H1 (cell line): Measurements from ENCODE around the gene CD7. TPM values are rescaled to one million over a fixed set of nuclear protein-coding genes. Genes with fewer than 3 reads are reported as not detected.

Experiments
- CTCF ChIA-PET: fragments of 300-600 bp; sonication (Branson Sonifier 250); formaldehyde crosslinking; loops from one replicate; lab custom pipeline; 2021; ENCODE audit not compliant: partially characterized antibody; lab: Charles Lee
- POLR2A ChIA-PET: fragments of 300-600 bp; sonication (Branson Sonifier 250); formaldehyde crosslinking; loops from one replicate; lab custom pipeline; 2021; ENCODE audit warnings: inconsistent platforms; ENCODE audit not compliant: partially characterized antibody; lab: Charles Lee
- DNase-seq, 2 experiments: peaks; one replicate each; pipeline versions ENCODE4 v3.0.0 to v3.0.0-alpha.2; 2010 to 2022; ENCODE audit warnings: low spot score in 2 of 2, low read depth in 1 of 2, mixed read lengths in 1 of 2
- FAIRE-seq: peaks from 2 replicates; lab custom pipeline; 2011; peaks lifted over from hg19 to GRCh38; lab: Jason Lieb, UNC
- H2AFZ ChIP-seq: 2 replicates; pipeline ENCODE4 v1.8.1; 2012; ENCODE audit warnings: low read length, inconsistent platforms
- H2AK5ac ChIP-seq: 2 replicates; pipeline ENCODE4 v1.6.1; 2013; ENCODE audit warnings: low read depth, low read length
- H2BK120ac ChIP-seq: replicated peaks from 2 replicates; pipeline ENCODE3; 2013; ENCODE audit warnings: low read depth, low read length, inconsistent platforms
- H2BK12ac ChIP-seq: 2 replicates; pipeline ENCODE4 v1.6.1; 2013; ENCODE audit warnings: low read depth, low read length
- H2BK15ac ChIP-seq: 2 replicates; pipeline ENCODE4 v1.6.1; 2013; ENCODE audit warnings: low read length
- H2BK20ac ChIP-seq: 2 replicates; pipeline ENCODE4 v1.6.1; 2013; ENCODE audit warnings: low read length
- H2BK5ac ChIP-seq: 2 replicates; pipeline ENCODE4 v1.6.1; 2013; ENCODE audit warnings: low read depth, low read length
- H3K14ac ChIP-seq: 2 replicates; pipeline ENCODE4 v1.6.1; 2013; ENCODE audit warnings: inconsistent platforms; ENCODE audit not compliant: insufficient read length
- H3K18ac ChIP-seq: 2 replicates; pipeline ENCODE4 v1.6.1; 2013; ENCODE audit warnings: low read length; ENCODE audit errors: extremely low read depth
- H3K23ac ChIP-seq: 2 replicates; pipeline ENCODE4 v1.6.1; 2013; ENCODE audit warnings: inconsistent platforms; ENCODE audit not compliant: insufficient read length
- H3K23me2 ChIP-seq: 2 replicates; pipeline ENCODE4 v1.6.1; 2013; ENCODE audit warnings: low read depth, low read length
- H3K27ac ChIP-seq: 2 replicates; pipeline ENCODE4 v1.6.1; 2011; ENCODE audit warnings: low read depth, low read length, inconsistent platforms
- H3K27me3 ChIP-seq, 4 experiments: replicated peaks in 1 of 4; 1 replicate in 1 of 4; 2 replicates in 3 of 4; pipeline versions ENCODE4 v1.6.1 to v1.8.1; 2011 to 2013; ENCODE audit warnings: low read length in 3 of 4, mild to moderate bottlenecking in 3 of 4, inconsistent platforms in 2 of 4, mixed read lengths in 2 of 4, moderate library complexity in 1 of 4; ENCODE audit not compliant: control insufficient read depth in 3 of 4, insufficient read depth in 3 of 4; ENCODE audit errors: extremely low read depth in 1 of 4
- H3K36me3 ChIP-seq, 4 experiments: 2 replicates each; pipeline versions ENCODE4 v1.6.1 to v1.8.1; 2011 to 2013; ENCODE audit warnings: mild to moderate bottlenecking in 4 of 4, low read length in 3 of 4, moderate library complexity in 2 of 4, control low read depth in 1 of 4, inconsistent platforms in 1 of 4; ENCODE audit not compliant: insufficient read depth in 4 of 4, control insufficient read depth in 2 of 4
- H3K4ac ChIP-seq: replicated peaks from 2 replicates; pipeline ENCODE3; 2013; ENCODE audit warnings: low read length, low read depth, mixed read lengths, inconsistent platforms; ENCODE audit not compliant: insufficient read length
- H3K4me1 ChIP-seq, 4 experiments: replicated peaks in 1 of 4; 1 replicate in 1 of 4; 2 replicates in 3 of 4; pipeline versions ENCODE4 v1.6.1 to v1.8.1; 2011 to 2013; ENCODE audit warnings: low read length in 3 of 4, inconsistent platforms in 2 of 4, mixed read lengths in 1 of 4; ENCODE audit not compliant: insufficient read depth in 4 of 4, control insufficient read depth in 3 of 4
- H3K4me2 ChIP-seq, 2 experiments: 2 replicates each; pipeline versions ENCODE4 v1.6.1 to v1.8.1; 2011 to 2013; ENCODE audit warnings: low read depth in 2 of 2, low read length in 2 of 2, control low read depth in 1 of 2, inconsistent platforms in 1 of 2, mild to moderate bottlenecking in 1 of 2; ENCODE audit not compliant: insufficient read depth in 1 of 2
- H3K4me3 ChIP-seq, 4 experiments: fragments of 200-600, 300-600 bp in 1 of 4; sonication (generic), shearing (Covaris generic), sonication (Bioruptor Twin) in 1 of 4; 2 replicates each; pipeline versions ENCODE4 v1.5.1 to v1.8.1; 2011 to 2016; ENCODE audit warnings: low read length in 4 of 4, low read depth in 3 of 4, control low read depth in 2 of 4, inconsistent platforms in 2 of 4, mild to moderate bottlenecking in 2 of 4, mixed read lengths in 1 of 4, moderate library complexity in 1 of 4; ENCODE audit not compliant: insufficient read depth in 2 of 4; ENCODE audit errors: extremely low read depth in 1 of 4
- H3K56ac ChIP-seq: replicated peaks from 2 replicates; pipeline ENCODE3; 2013; ENCODE audit warnings: low read depth, mild to moderate bottlenecking, mixed read lengths, low read length, inconsistent platforms; ENCODE audit not compliant: insufficient read length
- H3K79me1 ChIP-seq: 2 replicates; pipeline ENCODE4 v1.6.1; 2013; ENCODE audit warnings: low read depth, low read length, control low read depth
- H3K79me2 ChIP-seq, 2 experiments: 2 replicates each; pipeline versions ENCODE4 v1.6.1 to v1.8.1; 2012 to 2013; ENCODE audit warnings: low read length in 2 of 2, mild to moderate bottlenecking in 2 of 2, inconsistent platforms in 1 of 2; ENCODE audit not compliant: insufficient read depth in 2 of 2, control insufficient read depth in 1 of 2
- H3K9ac ChIP-seq, 4 experiments: replicated peaks in 1 of 4; 1 replicate in 1 of 4; 2 replicates in 3 of 4; pipeline versions ENCODE4 v1.6.1 to v1.8.1; 2011 to 2013; ENCODE audit warnings: low read depth in 3 of 4, low read length in 3 of 4, control low read depth in 2 of 4, mild to moderate bottlenecking in 2 of 4, moderate library complexity in 2 of 4, inconsistent platforms in 1 of 4; ENCODE audit errors: extremely low read depth in 1 of 4
- H3K9me3 ChIP-seq, 2 experiments: 2 replicates each; pipeline versions ENCODE4 v1.6.1 to v1.8.1; 2012 to 2013; ENCODE audit warnings: mild to moderate bottlenecking in 2 of 2, moderate library complexity in 2 of 2, control low read depth in 1 of 2, inconsistent platforms in 1 of 2, low read depth in 1 of 2, low read length in 1 of 2, mixed read lengths in 1 of 2; ENCODE audit not compliant: insufficient read depth in 2 of 2
- H4K20me1 ChIP-seq, 2 experiments: replicated peaks in 1 of 2; 2 replicates each; pipeline versions ENCODE3 to v1.8.1; 2011 to 2013; ENCODE audit warnings: inconsistent platforms in 2 of 2, low read length in 2 of 2, mild to moderate bottlenecking in 1 of 2; ENCODE audit not compliant: insufficient read depth in 2 of 2, control insufficient read depth in 1 of 2
- H4K5ac ChIP-seq: 2 replicates; pipeline ENCODE4 v1.6.1; 2013; ENCODE audit warnings: low read length, low read depth, mixed read lengths, inconsistent platforms; ENCODE audit not compliant: insufficient read length
- H4K8ac ChIP-seq: 2 replicates; pipeline ENCODE4 v1.8.0; 2013; ENCODE audit warnings: mild to moderate bottlenecking, moderate library complexity, low read length, inconsistent platforms; ENCODE audit not compliant: insufficient read depth; ENCODE audit errors: extremely low read depth
- H4K91ac ChIP-seq: replicated peaks from 2 replicates; pipeline ENCODE3; 2013; ENCODE audit warnings: low read length, mixed read lengths, inconsistent platforms; ENCODE audit not compliant: insufficient read length
- BRCA1 ChIP-seq: IDR thresholded peaks from 2 replicates; pipeline ENCODE4 v1.6.1; 2012; ENCODE audit warnings: low read depth, low read length, improper control_type of control experiment
- FOSL1 ChIP-seq: IDR thresholded peaks from 2 replicates; pipeline ENCODE4 v1.6.1; 2011; ENCODE audit warnings: mild to moderate bottlenecking, low read depth, low read length, moderate library complexity; ENCODE audit not compliant: insufficient read depth
- HDAC6 ChIP-seq: IDR thresholded peaks from one replicate; pipeline ENCODE4 v1.7.1; 2012; ENCODE audit warnings: low read depth, mild to moderate bottlenecking, inconsistent platforms, low read length, moderate library complexity
- KDM5A ChIP-seq: fragments of 200-600 bp; IDR thresholded peaks from 2 replicates; pipeline ENCODE4 v1.7.1; 2012; ENCODE audit warnings: mild to moderate bottlenecking, low read length, inconsistent platforms, mixed read lengths
- WGBS, 2 experiments: shearing (Covaris generic) in 1 of 2; methylation state at CpG; one replicate each; pipeline versions ENCODE4 v1.1.6 to v1.1.7; 2013 to 2015; ENCODE audit warnings: low lambda C conversion rate in 2 of 2, mixed read lengths in 2 of 2, inconsistent platforms in 1 of 2, low coverage in 1 of 2, missing lambda C conversion rate in 1 of 2; ENCODE audit not compliant: insufficient replicate concordance in 2 of 2, insufficient coverage in 1 of 2, insufficient read length in 1 of 2; ENCODE audit errors: extremely low coverage in 1 of 2, missing lambda C conversion rate in 1 of 2; 5-methylcytosine and 5-hydroxymethylcytosine counted together
- polyA plus RNA-seq, 7 experiments: library from polyadenylated mRNA; depleted of rRNA in 3 of 7; stranded (reverse) in 5 of 7; unstranded in 2 of 7; fragments of >200 nt in 5 of 7; fragments of 200-250 nt in 2 of 7; gene quantifications; 1 replicate in 5 of 7; 2 replicates in 1 of 7; 4 replicates in 1 of 7; pipeline versions ENCODE4 v1.2.1 to v1.2.3, GENCODE V29; 2011 to 2013; ENCODE audit warnings: missing spikeins in 2 of 7, mixed read lengths in 2 of 7
- total RNA-seq: library from RNA; stranded (reverse); fragmentation: NEBNext Ultra II Directional; extraction: Animal tissue kit (Norgen Biotek cat#: 25700); gene quantifications from 2 replicates; pipeline ENCODE4 v1.2.1, GENCODE V29; 2021

CD7 gene
- total and polyA plus RNA-seq, 2 of the 8 experiments (the other 6 are each of a cell fraction or from before 2014, with no cell fraction given), result 0.83 to 0.86 TPM

- H3K18ac ChIP-seq, result no peak overlapping the region; the same call in 1 of the 2 replicates
- H3K4me2 ChIP-seq, result no peak overlapping the region
- H3K79me2 ChIP-seq, result no peaks in the 10 kb centered on the region
- 0 out of 2 replicates have a peak overlapping the region, but pooled peaks have one; percentile 25 for H4K8ac ChIP-seq
- TF ChIP-seq FOSL1 (no peak), HDAC6 (no peak), KDM5A (no peak), BRCA1 (no peak)
- no peak overlapping the region for H2BK5ac ChIP-seq
- no peak overlapping the region for H2BK20ac ChIP-seq
- WGBS, 2 experiments, result 89% methylated on average over 18 of the region's 27 CpGs; no CpG with 5 or more reads in 1 of the 2 experiments
- DNase-seq (no peak), FAIRE-seq (no peak)
- H2BK15ac ChIP-seq, result no peak overlapping the region
- H3K14ac ChIP-seq, result no peak overlapping the region
- H4K5ac ChIP-seq, result no peak overlapping the region
- no peaks in the 10 kb centered on the region for H3K36me3 ChIP-seq
- H3K4ac ChIP-seq, result no peak overlapping the region
- H3K56ac ChIP-seq, result no peak overlapping the region
- H2AK5ac ChIP-seq, result no peak overlapping the region
- H2AFZ ChIP-seq, result no peak overlapping the region
- no peak overlapping the region for H3K4me3 ChIP-seq
- peaks cover 0 to 6% of the 10 kb centered on the region in 2 experiments for H4K20me1 ChIP-seq
- no peak overlapping the region for H3K23ac ChIP-seq
- ChIA-PET CTCF (interaction anchor here (0.5 to 4.8 kb wide), 3 partner anchors 12 to 106 kb away, joined by 3 to 28 read pairs (median 5); no protein-coding TSS in a partner anchor), POLR2A (no interaction called here)
- no peak overlapping the region for H2BK120ac ChIP-seq
- no peak overlapping the region for H2BK12ac ChIP-seq
- no peak overlapping the region for H3K27ac ChIP-seq
- H3K4me1 ChIP-seq, result peaks cover 0 to 5% (median 4%) of the 10 kb centered on the region in 4 experiments; a peak in 5 of 7 replicates
- H3K9ac ChIP-seq, result no peak overlapping the region
- H4K91ac ChIP-seq, result no peak overlapping the region
- H3K79me1 ChIP-seq, result no peaks in the 10 kb centered on the region
- peaks cover 5% of the 10 kb centered on the region; the same call in 1 of the 2 replicates for H3K23me2 ChIP-seq
- H3K9me3 ChIP-seq, result peaks cover 0 to 10% of the 10 kb centered on the region in 2 experiments; a peak in 1 of 4 replicates
- H3K27me3 ChIP-seq, result no peaks in the 10 kb centered on the region; a peak in 3 of 7 replicates
These were observed 3.2 kb downstream of the CD7 start for GRCh38 chr17:82314012-82314726.
